KBM-7 (cell line): ENCODE data around the gene LCN2.

ENCODE experiments used
- DNase-seq: peaks from one replicate; pipeline ENCODE4 v3.0.0-alpha.2; 2015
- in situ Hi-C: fragments of 300-500 bp; cut with MboI; formaldehyde crosslinking; loops from 2 replicates; pipeline ENCODE4 v1.14.3; 2020; ENCODE audit warnings: low sequenced_read_pairs, low pct_unique_long_range_greater_than_20kb, mixed read lengths

LCN2 gene

GRCh38 chr9:128113526-128114325 is 35.5 kb upstream of the LCN2 start:
- DNase-seq, result no peak
- in situ Hi-C loops, result no loop called here

GRCh38 chr9:128114326-128115186 is 34.7 kb upstream of the LCN2 start:
- DNase-seq, result no peak
- in situ Hi-C loops, result no loop called here

GRCh38 chr9:128115187-128116103 is 33.8 kb upstream of the LCN2 start:
- no peak for DNase-seq
- in situ Hi-C loops, result no loop called here

GRCh38 chr9:128116104-128117083 is 32.9 kb upstream of the LCN2 start:
- in situ Hi-C loops, result no loop called here
- no peak for DNase-seq

- DNase-seq, result peak; percentile 96
- in situ Hi-C loops, result no loop called here
Measured at GRCh38 chr9:128117613-128118471, 31.4 kb upstream of the LCN2 start.

GRCh38 chr9:128118472-128118857 is 30.8 kb upstream of the LCN2 start:
- in situ Hi-C loops, result no loop called here
- no peak for DNase-seq

- DNase-seq, result no peak
Measured at GRCh38 chr9:128118971-128119665, 30.1 kb upstream of the LCN2 start.

GRCh38 chr9:128120061-128120740 is 29.1 kb upstream of the LCN2 start:
- in situ Hi-C loops, result no loop called here

More at GRCh38 chr9:128118971-128119665, 30.1 kb upstream of the LCN2 start:
- in situ Hi-C loops, result no loop called here

DNA sequence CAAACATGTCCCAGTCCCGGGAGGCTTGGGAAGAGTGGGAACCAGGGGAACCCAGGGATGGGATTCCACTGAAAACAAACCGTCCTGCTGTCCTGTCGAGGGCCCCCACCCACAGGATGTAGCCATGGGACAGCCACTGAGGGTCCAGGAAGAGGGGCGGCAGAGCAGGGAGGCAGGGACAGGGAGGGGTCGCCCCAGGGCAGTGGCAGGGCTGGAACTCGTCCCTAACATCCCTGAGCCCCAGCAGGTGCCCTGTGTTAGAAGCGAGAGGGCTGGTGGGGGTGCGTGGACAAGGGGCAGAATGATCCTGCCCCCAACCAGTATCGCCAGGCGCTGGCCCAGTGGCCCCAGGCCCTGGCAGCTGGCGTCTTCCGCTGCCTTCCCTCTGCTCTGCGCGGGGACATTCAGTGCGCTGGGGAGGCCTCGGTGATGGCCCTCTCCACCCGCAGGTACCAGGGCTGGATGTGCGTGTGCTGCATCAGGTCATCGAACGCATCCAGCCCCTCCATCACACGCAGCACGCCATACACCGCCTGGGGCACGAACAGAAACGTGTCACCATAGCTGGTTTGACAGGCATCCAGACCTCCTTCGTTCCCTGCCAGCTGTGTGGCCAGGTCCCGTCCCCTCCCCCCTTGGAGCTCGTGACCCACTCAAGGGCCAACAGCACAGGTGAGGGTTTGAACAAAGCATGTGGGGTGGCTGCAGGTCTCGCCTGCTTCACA is 28.4 kb upstream of the LCN2 start:
- in situ Hi-C loops, result no loop called here
- DNase-seq, result no peak

More at GRCh38 chr9:128120061-128120740, 29.1 kb upstream of the LCN2 start:
- no peak for DNase-seq

DNA sequence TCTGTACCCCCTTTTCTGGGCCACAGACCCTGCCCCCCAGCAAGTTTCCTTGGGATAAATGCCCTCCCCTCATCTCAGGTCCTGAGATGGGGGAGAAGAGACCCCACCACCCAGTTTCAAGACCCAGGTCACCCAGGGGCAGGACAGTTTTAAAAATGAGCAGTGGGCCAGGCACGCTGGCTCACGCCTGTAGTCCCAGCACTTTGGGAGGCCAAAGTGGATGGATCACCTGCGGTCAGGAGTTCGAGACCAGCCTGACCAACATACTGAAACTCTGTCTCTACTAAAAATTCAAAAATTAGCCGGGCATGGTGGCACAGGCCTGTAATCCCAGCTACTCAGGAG is 27.8 kb upstream of the LCN2 start:
- no peak for DNase-seq
- in situ Hi-C loops, result no loop called here

- DNase-seq, result no peak
- in situ Hi-C loops, result no loop called here
Measured at GRCh38 chr9:128121924-128122808, 27.1 kb upstream of the LCN2 start.

- no peak for DNase-seq
- in situ Hi-C loops, result no loop called here
Measured at GRCh38 chr9:128122809-128123175, 26.5 kb upstream of the LCN2 start.

- in situ Hi-C loops, result no loop called here
- DNase-seq, result no peak
Measured at GRCh38 chr9:128123451-128124080, 25.7 kb upstream of the LCN2 start.

DNA sequence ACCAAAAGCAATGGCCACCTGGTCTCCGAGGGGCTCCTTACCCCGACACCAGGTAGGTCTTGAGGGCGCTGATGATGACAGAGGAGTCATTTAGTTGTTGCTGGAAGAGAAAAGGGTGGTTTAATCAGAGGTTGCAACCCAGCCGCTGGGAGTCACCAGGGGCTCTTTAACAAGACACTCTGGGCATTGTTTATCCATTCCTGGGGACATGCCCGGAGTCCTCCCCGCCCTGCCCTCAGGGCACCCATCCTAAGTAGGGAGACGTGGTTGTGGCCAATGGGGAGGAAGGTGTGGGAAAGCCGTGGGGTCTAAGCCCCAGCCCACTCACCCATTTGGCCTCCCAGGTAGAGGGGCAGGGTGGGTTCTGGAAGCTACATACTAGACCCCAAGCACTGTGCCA is 24.8 kb upstream of the LCN2 start:
- no peak for DNase-seq
- in situ Hi-C loops, result no loop called here
